SIG-M5 (cell line): ENCODE data around the gene CSHL1.

Source experiments
- DNase-seq: peaks from one replicate; lab custom pipeline; 2025; lab: John Stamatoyannopoulos, UW

Gene CSHL1

GRCh38 chr17:63911041-63911635, at the start of gene CSHL1:
TSS of gene CSHL1 (minus strand) at chr17:63911258. CDS start at chr17:63911196, 62 bp downstream.
- DNase-seq, result no peak

DNA sequence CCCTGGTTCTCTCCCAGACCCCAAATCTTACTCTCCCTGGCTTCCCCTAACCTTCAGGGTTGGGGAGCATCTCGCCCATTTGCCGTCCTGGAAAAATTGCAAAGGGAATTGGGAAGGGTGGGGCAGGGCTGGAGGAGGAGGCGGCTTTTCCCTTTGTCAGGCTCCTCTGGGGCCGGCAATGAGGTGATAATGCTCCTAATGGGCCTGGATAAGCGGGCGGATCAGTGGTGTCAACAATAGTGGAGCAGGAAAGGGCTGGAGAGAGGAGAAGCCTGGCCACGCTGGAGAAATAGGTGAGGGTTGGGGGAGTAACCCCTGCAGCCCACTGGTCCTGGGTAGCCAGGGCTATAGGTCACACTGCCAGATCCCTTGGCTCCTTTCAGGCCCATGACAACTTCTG, 49.4 kb upstream of the CSHL1 start:
- no peak for DNase-seq

DNA sequence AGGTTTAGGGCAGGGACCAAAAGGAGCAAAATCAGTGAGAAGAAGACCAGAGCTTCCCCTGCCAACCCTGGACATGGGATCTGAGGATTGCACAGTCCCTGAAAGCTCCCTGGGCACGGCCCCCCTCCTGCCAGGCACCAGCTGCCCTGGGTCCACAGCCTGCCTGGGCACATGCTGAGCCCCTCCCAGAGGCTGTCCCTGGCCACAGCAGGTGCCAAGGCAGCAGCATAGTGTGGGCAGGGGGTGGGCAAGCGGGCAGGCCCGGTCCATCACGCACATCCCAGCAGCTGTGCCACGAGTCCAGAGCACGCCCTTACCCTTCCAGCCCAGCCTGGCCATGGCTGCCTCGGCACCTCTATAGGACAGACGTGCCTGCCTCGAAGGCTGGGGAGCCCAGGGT, 48.9 kb upstream of the CSHL1 start:
- no peak for DNase-seq

DNA sequence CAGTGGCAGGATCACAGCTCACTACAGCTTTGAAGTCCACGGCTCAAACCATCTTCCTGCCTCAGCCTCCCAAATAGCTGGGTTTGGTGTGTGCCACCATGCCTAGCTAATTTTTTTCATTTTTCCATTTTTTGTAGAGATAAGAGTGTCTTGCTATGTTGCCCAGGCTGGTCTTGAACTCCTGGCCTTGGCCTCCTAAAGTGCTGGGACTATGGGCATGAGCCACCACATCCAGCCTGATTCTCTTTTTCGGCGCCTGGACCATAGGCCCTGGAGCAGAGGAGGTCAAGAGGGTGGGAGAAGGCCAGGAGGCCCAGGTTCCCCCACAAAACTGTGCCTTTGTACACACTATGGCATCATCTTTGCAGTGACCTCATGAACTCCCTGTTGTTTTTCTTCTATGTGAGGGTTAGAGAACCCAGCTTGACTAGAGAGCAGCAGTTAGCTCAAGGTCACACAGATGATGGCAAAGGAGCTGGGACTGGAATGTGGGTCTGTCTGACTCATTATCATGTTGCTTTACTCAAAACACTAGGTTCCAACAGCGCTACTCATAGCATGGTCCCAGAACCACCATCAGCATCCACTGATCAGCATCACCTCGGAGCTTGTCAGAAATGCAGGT, 45.4 kb upstream of the CSHL1 start:
- DNase-seq, result no peak

GRCh38 chr17:63955791-63956190, 44.7 kb upstream of the CSHL1 start:
- no peak for DNase-seq

GRCh38 chr17:63955232-63955631, 44.2 kb upstream of the CSHL1 start:
- DNase-seq, result no peak

- DNase-seq, result no peak
These were observed 43.5 kb upstream of the CSHL1 start for GRCh38 chr17:63954402-63955063.

- no peak for DNase-seq
These were observed 40.2 kb upstream of the CSHL1 start for GRCh38 chr17:63950940-63951907.

DNA sequence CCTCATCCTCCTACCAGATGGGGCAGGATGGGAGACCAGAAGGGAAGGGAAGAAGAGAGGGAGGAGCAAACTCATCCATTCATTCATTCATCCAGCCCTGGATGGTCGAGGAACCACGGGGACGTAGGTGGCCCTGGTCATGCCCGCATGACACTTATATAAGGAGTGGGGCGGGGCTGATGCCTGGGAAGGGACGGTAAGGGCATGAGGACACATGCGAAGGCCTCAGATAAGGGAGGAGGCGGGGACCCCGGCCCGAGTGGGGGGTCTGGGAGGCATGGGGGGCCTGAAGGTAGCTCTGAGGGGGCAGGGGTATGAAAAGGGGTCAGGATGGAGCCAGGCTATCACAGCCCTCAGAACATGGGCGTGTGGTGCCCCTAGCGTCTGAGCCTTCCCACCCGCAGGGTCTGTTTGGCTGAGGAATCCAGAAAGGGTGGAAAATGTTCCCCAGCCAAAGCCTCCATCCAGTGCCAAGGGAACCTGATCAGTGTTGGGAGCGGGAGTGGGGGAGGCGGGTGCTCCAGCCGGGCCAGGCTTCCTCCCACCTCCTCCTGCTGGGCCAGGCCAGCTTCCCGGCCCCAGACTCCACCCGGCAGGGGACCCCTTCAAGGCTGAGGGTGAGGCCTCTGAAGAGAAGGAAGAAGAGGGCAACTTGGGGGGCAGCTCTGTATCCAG, 38.7 kb upstream of the CSHL1 start:
- no peak for DNase-seq

DNA sequence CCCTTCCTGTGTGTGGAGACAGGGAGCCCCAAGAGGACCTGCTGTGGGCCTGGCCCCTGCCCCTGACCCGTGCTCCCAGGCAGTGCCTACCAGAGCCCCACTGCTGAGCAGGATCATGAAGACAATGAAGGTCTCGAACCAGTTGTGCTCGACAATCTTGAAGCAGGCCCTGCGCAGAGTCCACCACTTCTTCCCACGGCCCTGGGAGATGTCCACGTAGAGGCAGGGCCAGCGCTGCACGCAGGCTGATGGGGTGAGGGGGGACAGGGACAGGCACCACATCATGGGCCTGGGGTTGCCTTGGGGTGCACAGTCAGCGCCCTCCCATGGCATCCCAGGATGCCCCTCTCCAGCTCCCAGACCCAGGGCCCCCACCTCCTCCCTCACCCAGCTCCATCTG, 37.5 kb upstream of the CSHL1 start:
- DNase-seq, result no peak

DNA sequence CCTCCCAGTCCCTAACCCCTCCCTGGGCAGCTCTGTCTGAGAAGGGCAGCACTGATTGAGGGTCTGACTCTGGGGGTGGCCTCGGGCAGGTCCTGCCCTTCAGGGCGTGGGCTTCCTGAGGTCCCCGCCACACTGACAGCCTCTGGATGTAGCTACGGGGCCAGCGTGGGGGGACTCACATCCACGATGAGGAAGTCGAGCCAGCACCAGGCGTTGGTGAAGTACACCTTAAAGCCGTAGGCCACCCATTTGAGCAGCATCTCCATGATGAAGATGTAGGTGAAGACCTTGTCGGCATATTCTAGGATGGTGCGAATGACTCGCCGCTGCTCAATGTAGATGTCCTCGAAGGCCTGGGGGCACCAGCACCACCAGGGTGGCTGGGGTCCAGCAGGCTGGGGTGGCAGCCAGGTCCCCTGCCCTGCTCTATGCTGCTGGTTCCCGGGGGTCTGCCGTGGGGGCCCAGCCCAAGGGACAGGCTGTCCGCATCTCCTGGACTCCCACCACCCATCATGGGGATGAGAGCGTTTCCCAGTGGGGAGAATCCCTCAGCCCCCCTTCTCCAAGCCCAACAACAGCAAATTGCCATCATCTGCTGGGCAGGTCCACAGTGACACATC, 36.8 kb upstream of the CSHL1 start:
- DNase-seq, result no peak

DNA sequence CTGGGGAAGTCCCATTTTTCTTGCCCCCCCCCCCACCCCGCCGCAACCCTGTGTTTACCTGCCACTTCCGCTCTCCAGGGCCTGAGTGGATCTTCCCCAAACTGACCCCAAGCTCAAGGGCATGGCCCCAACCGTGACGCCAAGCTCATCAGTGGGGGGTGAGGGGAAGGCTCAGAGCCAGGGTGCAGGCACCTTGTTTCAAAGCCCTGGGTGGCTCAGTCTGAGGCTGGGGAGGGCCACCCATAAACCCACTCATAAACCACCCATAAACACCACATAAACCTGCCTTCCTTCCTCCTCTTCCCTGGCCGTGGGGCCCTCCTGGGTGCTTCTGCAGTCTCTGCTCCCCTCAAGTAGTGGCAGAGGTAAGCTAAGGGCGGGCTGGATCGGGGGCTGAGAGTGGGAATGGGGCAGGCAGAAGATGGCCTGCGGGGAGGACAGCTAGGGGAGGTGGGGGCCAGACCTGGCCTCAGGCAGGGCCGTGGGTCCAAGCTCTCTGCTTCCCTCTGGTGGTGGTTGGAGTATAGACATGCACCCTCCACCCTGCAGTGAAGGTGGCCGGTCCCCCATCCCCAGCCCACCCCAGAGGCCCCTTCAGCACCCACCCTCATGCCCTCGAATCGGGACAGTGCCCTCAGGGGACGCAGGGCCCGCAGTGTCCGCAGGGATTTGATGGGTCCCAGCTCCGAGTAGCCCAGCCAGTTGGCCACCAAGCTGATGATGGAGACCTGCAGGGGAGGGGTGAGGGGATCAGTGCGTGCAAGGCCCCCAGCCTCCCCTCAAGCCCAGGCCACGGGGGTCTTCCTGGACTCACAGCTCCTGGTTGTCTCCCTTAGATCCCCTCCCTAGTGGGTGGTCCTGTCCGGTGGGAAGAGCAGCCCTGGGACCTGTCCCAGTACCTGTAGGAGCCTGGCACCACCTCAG, 35.6 kb upstream of the CSHL1 start:
- no peak for DNase-seq

- DNase-seq, result no peak
These were observed 34.9 kb upstream of the CSHL1 start for GRCh38 chr17:63945784-63946439.

DNA sequence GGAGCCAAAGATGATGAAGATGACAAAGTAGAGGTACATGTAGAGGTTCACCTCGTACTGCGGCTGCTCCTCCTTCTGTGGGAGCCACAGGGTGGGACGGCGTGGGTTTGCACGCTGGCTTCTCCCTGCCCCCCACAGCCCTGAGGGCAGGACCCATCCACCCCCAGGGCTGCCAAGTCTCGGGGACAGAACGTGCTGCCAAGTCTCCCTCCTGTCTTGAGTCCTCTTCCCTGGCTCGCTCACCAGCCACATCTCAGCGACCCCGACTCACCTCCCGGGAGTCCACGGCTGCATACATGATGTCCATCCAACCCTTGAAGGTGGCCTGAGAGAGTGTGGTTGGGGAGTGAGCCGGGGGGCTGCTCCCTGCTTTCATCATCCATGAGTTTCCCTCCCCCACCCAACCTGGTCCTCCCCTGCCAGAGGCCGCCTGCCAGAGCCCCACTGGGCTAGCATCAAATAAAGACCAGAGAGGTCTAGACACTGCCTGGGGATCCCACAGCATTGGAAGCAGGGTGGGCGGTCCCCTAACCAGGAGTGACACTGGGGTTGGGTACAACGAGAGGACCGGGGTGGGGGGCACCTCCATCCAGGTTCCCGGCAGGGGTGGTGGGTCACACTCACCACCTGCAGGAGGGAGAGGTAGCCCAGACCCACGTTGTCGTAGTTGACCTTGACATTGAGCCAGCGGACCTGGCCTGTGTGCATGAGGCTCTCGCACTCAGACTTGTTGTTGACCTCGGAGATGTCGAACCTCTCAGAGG, 33.9 kb upstream of the CSHL1 start:
- DNase-seq, result no peak

GRCh38 chr17:63943745-63944144, 32.7 kb upstream of the CSHL1 start:
- no peak for DNase-seq

- no peak for DNase-seq
These were observed 31.4 kb upstream of the CSHL1 start for GRCh38 chr17:63942309-63942985.

- DNase-seq, result no peak
These were observed 30.7 kb upstream of the CSHL1 start for GRCh38 chr17:63941751-63942150.

DNA sequence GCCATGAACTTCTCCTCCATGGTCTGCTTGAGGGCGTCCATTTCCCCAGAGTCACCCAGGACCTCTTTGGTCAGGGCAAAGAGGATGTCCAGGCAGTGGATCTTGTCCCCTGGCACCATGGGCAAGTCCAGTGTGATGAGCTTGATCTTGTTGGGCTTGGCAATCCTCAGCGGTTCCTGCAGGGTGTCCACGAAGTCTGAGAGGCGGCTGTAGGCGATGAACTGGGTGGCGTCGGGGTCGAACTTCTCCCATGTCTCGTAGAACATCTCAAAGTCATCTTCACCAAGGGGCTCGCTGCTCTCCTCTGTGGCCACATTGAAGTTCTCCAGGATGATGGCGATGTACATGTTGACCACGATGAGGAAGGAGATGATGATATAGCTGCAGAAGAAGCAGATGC, 30.1 kb upstream of the CSHL1 start:
- no peak for DNase-seq
